ENCODE measurements around the gene MAP3K2. TPM values are rescaled to one million over a fixed set of nuclear protein-coding genes. Genes with fewer than 3 reads are reported as not detected.
"Not testable (repeated sequence)": the region's sequence is repeated elsewhere in the genome, so short reads cannot be mapped to it uniquely, and the experiment has no call there.

Gene MAP3K2
- total RNA-seq, 8 experiments from 2014 or later: 17.6 to 32.8 (median 22.8) TPM

GRCh38 chr2:127358971-127359370 is 28.8 kb downstream of the MAP3K2 start:
- no peak overlapping the region for H3K27ac ChIP-seq
- no peaks in the 10 kb centered on the region for H3K4me1 ChIP-seq (replicated peaks in 1 of 2)
- H3K4me3 ChIP-seq: no peak overlapping the region
- ATAC-seq (replicated peaks in 6 of 8): no peak
- in situ Hi-C loops (cut with MboI; ENCODE audit: low pct_unique_long_range_greater_than_20kb in 2 of 9, low sequenced_read_pairs in 9 of 9, unreplicated experiment in 9 of 9): no loop called here
- WGBS, 10 experiments: 61 to 100% (median 96%) methylated on average over 2 of the region's 2 CpGs; no CpG with 5 or more reads in 2 of the 10 experiments

- ATAC-seq (replicated peaks in 6 of 8): no peak
- Histone ChIP-seq H3K27ac (no peak overlapping the region), H3K4me3 (no peak overlapping the region), H3K4me1 (replicated peaks in 1 of 2) (no peaks in the 10 kb centered on the region)
- 71 to 100% (median 95%) methylated on average over 1 to 3 of the region's 3 CpGs for WGBS, 10 experiments
- in situ Hi-C loops (cut with MboI; ENCODE audit: low pct_unique_long_range_greater_than_20kb in 2 of 9, low sequenced_read_pairs in 9 of 9, unreplicated experiment in 9 of 9): no loop called here
Measured at GRCh38 chr2:127358044-127358443, 29.7 kb downstream of the MAP3K2 start.

- in situ Hi-C loops (cut with MboI; ENCODE audit: low pct_unique_long_range_greater_than_20kb in 2 of 9, low sequenced_read_pairs in 9 of 9, unreplicated experiment in 9 of 9): no loop called here
- no peak overlapping the region for H3K27ac ChIP-seq
- H3K4me1 ChIP-seq (replicated peaks in 1 of 2): no peaks in the 10 kb centered on the region
- H3K4me3 ChIP-seq: no peak overlapping the region
- ATAC-seq (replicated peaks in 6 of 8): no peak
Measured at GRCh38 chr2:127357591-127357990, 30.2 kb downstream of the MAP3K2 start.

- WGBS, 10 experiments: 55 to 100% (median 86%) methylated on average over 1 to 3 of the region's 3 CpGs
- H3K4me3 ChIP-seq: no peak overlapping the region
- no peak overlapping the region for H3K27ac ChIP-seq
- H3K4me1 ChIP-seq (replicated peaks in 1 of 2): no peaks in the 10 kb centered on the region
- ATAC-seq (replicated peaks in 6 of 8): no peak
- in situ Hi-C loops (cut with MboI; ENCODE audit: low pct_unique_long_range_greater_than_20kb in 2 of 9, low sequenced_read_pairs in 9 of 9, unreplicated experiment in 9 of 9): no loop called here
Measured at GRCh38 chr2:127356531-127356930, 31.2 kb downstream of the MAP3K2 start.

- ATAC-seq (replicated peaks in 6 of 8): no peak
- in situ Hi-C loops (cut with MboI; ENCODE audit: low pct_unique_long_range_greater_than_20kb in 2 of 9, low sequenced_read_pairs in 9 of 9, unreplicated experiment in 9 of 9): no loop called here
Measured at GRCh38 chr2:127355407-127356008, 32.3 kb downstream of the MAP3K2 start.

GRCh38 chr2:127353873-127354676 is 33.7 kb downstream of the MAP3K2 start:
- H3K27ac ChIP-seq; H3K4me1 ChIP-seq (replicated peaks in 1 of 2); in situ Hi-C loops (cut with MboI; ENCODE audit: low pct_unique_long_range_greater_than_20kb in 2 of 9, low sequenced_read_pairs in 9 of 9, unreplicated experiment in 9 of 9); H3K4me3 ChIP-seq: not testable (repeated sequence)
- peak in 3 of 8 experiments; percentile 52 to 72 (median 64) for ATAC-seq (replicated peaks in 6 of 8)
- 0 to 100% (median 67%) methylated on average over 1 to 3 of the region's 6 CpGs; no CpG with 5 or more reads in 1 of the 10 experiments for WGBS, 10 experiments

More at GRCh38 chr2:127355407-127356008, 32.3 kb downstream of the MAP3K2 start:
- WGBS, 10 experiments: 47 to 94% (median 80%) methylated on average over 3 to 4 of the region's 4 CpGs; no CpG with 5 or more reads in 1 of the 10 experiments
- H3K4me3 ChIP-seq: no peak overlapping the region
- H3K4me1 ChIP-seq (replicated peaks in 1 of 2): no peaks in the 10 kb centered on the region
- H3K27ac ChIP-seq: no peak overlapping the region

GRCh38 chr2:127353223-127353622 is 34.6 kb downstream of the MAP3K2 start:
- H3K4me3 ChIP-seq; H3K27ac ChIP-seq; H3K4me1 ChIP-seq (replicated peaks in 1 of 2); ATAC-seq (replicated peaks in 6 of 8); in situ Hi-C loops (cut with MboI; ENCODE audit: low pct_unique_long_range_greater_than_20kb in 2 of 9, low sequenced_read_pairs in 9 of 9, unreplicated experiment in 9 of 9): not testable (repeated sequence)
- no CpG with 5 or more reads among the region's 35 CpGs for WGBS, 10 experiments

- in situ Hi-C loops (cut with MboI; ENCODE audit: low pct_unique_long_range_greater_than_20kb in 2 of 9, low sequenced_read_pairs in 9 of 9, unreplicated experiment in 9 of 9): no loop called here
- no peaks in the 10 kb centered on the region for H3K4me1 ChIP-seq (replicated peaks in 1 of 2)
- ATAC-seq (replicated peaks in 6 of 8): no peak
- no peak overlapping the region for H3K27ac ChIP-seq
- H3K4me3 ChIP-seq: no peak overlapping the region
- 80 to 100% (median 95%) methylated on average over 1 to 2 of the region's 2 CpGs; no CpG with 5 or more reads in 3 of the 10 experiments for WGBS, 10 experiments
Measured at GRCh38 chr2:127351603-127352002, 36.2 kb downstream of the MAP3K2 start.

- no peak overlapping the region for H3K4me3 ChIP-seq
- 86 to 100% (median 100%) methylated on average over 1 of the region's 1 CpG; no CpG with 5 or more reads in 2 of the 10 experiments for WGBS, 10 experiments
- in situ Hi-C loops (cut with MboI; ENCODE audit: low pct_unique_long_range_greater_than_20kb in 2 of 9, low sequenced_read_pairs in 9 of 9, unreplicated experiment in 9 of 9): loop anchor here in 1 of 9 experiments (25.0 kb wide), 1 partner anchor 139 kb away; no protein-coding TSS in a partner anchor
- H3K4me1 ChIP-seq (replicated peaks in 1 of 2): no peaks in the 10 kb centered on the region
- peak in 2 of 8 experiments; percentile 46 to 56 for ATAC-seq (replicated peaks in 6 of 8)
- no peak overlapping the region for H3K27ac ChIP-seq
Measured at GRCh38 chr2:127348426-127349000, 39.3 kb downstream of the MAP3K2 start.

- in situ Hi-C loops (cut with MboI; ENCODE audit: low pct_unique_long_range_greater_than_20kb in 2 of 9, low sequenced_read_pairs in 9 of 9, unreplicated experiment in 9 of 9): loop anchor here in 1 of 9 experiments (25.0 kb wide), 1 partner anchor 139 kb away; no protein-coding TSS in a partner anchor
- no peaks in the 10 kb centered on the region for H3K4me1 ChIP-seq (replicated peaks in 1 of 2)
- 100% methylated on average over 1 of the region's 1 CpG; no CpG with 5 or more reads in 6 of the 10 experiments for WGBS, 10 experiments
- no peak overlapping the region for H3K27ac ChIP-seq
- no peak overlapping the region for H3K4me3 ChIP-seq
- ATAC-seq (replicated peaks in 6 of 8): no peak
Measured at GRCh38 chr2:127347734-127348392, 39.9 kb downstream of the MAP3K2 start.

GRCh38 chr2:127347015-127347414 is 40.8 kb downstream of the MAP3K2 start:
- 66 to 100% (median 96%) methylated on average over 1 to 3 of the region's 3 CpGs; no CpG with 5 or more reads in 1 of the 10 experiments for WGBS, 10 experiments
- no peak for ATAC-seq (replicated peaks in 6 of 8)
- H3K4me1 ChIP-seq (replicated peaks in 1 of 2): no peaks in the 10 kb centered on the region
- no peak overlapping the region for H3K4me3 ChIP-seq
- no peak overlapping the region for H3K27ac ChIP-seq
- in situ Hi-C loops (cut with MboI; ENCODE audit: low pct_unique_long_range_greater_than_20kb in 2 of 9, low sequenced_read_pairs in 9 of 9, unreplicated experiment in 9 of 9): loop anchor here in 1 of 9 experiments (25.0 kb wide), 1 partner anchor 140 kb away; no protein-coding TSS in a partner anchor

GRCh38 chr2:127343277-127343676 is 44.5 kb downstream of the MAP3K2 start:
- H3K27ac ChIP-seq: no peak overlapping the region
- WGBS, 10 experiments: 78 to 100% (median 100%) methylated on average over 1 to 2 of the region's 2 CpGs; no CpG with 5 or more reads in 2 of the 10 experiments
- ATAC-seq (replicated peaks in 6 of 8): no peak
- H3K4me3 ChIP-seq: no peak overlapping the region
- in situ Hi-C loops (cut with MboI; ENCODE audit: low pct_unique_long_range_greater_than_20kb in 2 of 9, low sequenced_read_pairs in 9 of 9, unreplicated experiment in 9 of 9): loop anchor here in 1 of 9 experiments (25.0 kb wide), 1 partner anchor 144 kb away; no protein-coding TSS in a partner anchor
- H3K4me1 ChIP-seq (replicated peaks in 1 of 2): no peaks in the 10 kb centered on the region

All from motor neuron (in vitro differentiated cells).